HEK293T (cell line): ENCODE measurements around the gene HSPA14.

ENCODE experiments used
- ARNT ChIP-seq: fragments of 450-650 bp; IDR thresholded peaks from 2 replicates; pipeline ENCODE4 v1.6.1; 2017; ENCODE audit warnings: mild to moderate bottlenecking
- ELF4 ChIP-seq: fragments of 450-650 bp; IDR thresholded peaks from 2 replicates; pipeline ENCODE4 v1.6.1; 2017; ENCODE audit warnings: antibody characterized with exemption
- FOXA1 ChIP-seq: fragments of 450-650 bp; IDR thresholded peaks from 2 replicates; pipeline ENCODE4 v1.6.1; 2016; ENCODE audit warnings: mild to moderate bottlenecking
- FOXK2 ChIP-seq: fragments of 450-650 bp; IDR thresholded peaks from 2 replicates; pipeline ENCODE4 v1.6.1; 2016; ENCODE audit warnings: mild to moderate bottlenecking
- FOXM1 ChIP-seq: fragments of 450-650 bp; IDR thresholded peaks from 2 replicates; pipeline ENCODE4 v1.6.1; 2017; ENCODE audit warnings: mild to moderate bottlenecking, borderline replicate concordance
- L3MBTL2 ChIP-seq: fragments of 450-650 bp; conservative IDR thresholded peaks from 2 replicates; pipeline ENCODE4 v1.6.1; 2016; ENCODE audit warnings: mild to moderate bottlenecking
- LEF1 ChIP-seq: fragments of 450-650 bp; IDR thresholded peaks from 2 replicates; pipeline ENCODE4 v1.6.1; 2017; ENCODE audit warnings: mild to moderate bottlenecking, borderline replicate concordance
- NFRKB ChIP-seq: fragments of 450-650 bp; IDR thresholded peaks from 2 replicates; pipeline ENCODE4 v1.6.1; 2016; ENCODE audit warnings: mild to moderate bottlenecking, moderate library complexity
- SP1 ChIP-seq: fragments of 450-650 bp; IDR thresholded peaks from 2 replicates; pipeline ENCODE4 v1.6.1; 2017
- TF ChIP-seq, protein P1 (sequence below): fragments of 450-650 bp; IDR thresholded peaks from 2 replicates; pipeline ENCODE4 v1.6.1; 2016

DNA sequence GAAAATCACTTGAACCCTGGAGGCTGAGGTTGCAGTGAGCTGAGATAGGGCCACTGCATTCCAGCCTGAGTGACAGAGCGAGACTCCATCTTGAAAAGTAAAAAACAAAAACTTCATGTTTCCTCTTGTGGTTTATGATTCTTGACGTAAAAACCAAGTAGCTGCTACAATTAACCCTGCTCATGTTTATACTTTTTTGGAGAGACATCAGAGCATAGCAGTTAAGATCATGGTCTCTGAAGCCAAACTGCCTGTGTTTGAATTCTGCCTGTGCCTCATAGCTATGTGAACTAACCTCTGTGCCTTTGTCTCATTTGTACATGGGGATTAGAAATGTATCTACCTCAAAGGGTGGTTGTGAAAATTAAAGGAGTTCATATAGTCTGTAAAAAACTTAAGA, 67.8 kb downstream of the HSPA14 start:
- TF ChIP-seq FOXM1 (no peak), NFRKB (no peak), FOXK2 (no peak), L3MBTL2 (no peak), ARNT (no peak), ELF4 (no peak), FOXA1 (no peak), SP1 (no peak), LEF1 (no peak)
- TF ChIP-seq, protein P1, sequence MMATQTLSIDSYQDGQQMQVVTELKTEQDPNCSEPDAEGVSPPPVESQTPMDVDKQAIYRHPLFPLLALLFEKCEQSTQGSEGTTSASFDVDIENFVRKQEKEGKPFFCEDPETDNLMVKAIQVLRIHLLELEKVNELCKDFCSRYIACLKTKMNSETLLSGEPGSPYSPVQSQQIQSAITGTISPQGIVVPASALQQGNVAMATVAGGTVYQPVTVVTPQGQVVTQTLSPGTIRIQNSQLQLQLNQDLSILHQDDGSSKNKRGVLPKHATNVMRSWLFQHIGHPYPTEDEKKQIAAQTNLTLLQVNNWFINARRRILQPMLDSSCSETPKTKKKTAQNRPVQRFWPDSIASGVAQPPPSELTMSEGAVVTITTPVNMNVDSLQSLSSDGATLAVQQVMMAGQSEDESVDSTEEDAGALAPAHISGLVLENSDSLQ = no peak
